ENCODE measurements around the gene ING3. TPM values are rescaled to one million over a fixed set of nuclear protein-coding genes. Genes with fewer than 3 reads are reported as not detected.
"Not testable (repeated sequence)": the region's sequence is repeated elsewhere in the genome, so short reads cannot be mapped to it uniquely, and the experiment has no call there.

The ING3 gene
- total RNA-seq, 2 donors from 2014 or later: 40.3 to 45.1 TPM

- Mint-ChIP-seq H3K9me3 (no peaks in the 10 kb centered on the region), H3K36me3 (ENCODE audit: insufficient read depth in 2 of 2) (peaks cover 15 to 26% of the 10 kb centered on the region in 2 donors), H3K4me3 (no peak overlapping the region), H3K27ac (peak overlapping the region; percentile 30), H3K27me3 (ENCODE audit: low read depth) (no peaks in the 10 kb centered on the region), H3K4me1 (ENCODE audit: low read depth) (peaks cover 25% of the 10 kb centered on the region)
- no peak for DNase-seq
- no peak for ATAC-seq (replicated peaks in 1 of 2)
These were observed 10.1 kb downstream of the ING3 start for GRCh38 chr7:120960714-120961113.

- DNase-seq: no peak
- ATAC-seq (replicated peaks in 1 of 2): no peak
- Mint-ChIP-seq H3K27me3 (ENCODE audit: low read depth) (no peaks in the 10 kb centered on the region), H3K27ac (peak overlapping the region; percentile 79), H3K4me1 (ENCODE audit: low read depth) (peaks cover 23% of the 10 kb centered on the region), H3K36me3 (ENCODE audit: insufficient read depth in 2 of 2) (peaks cover 14 to 20% of the 10 kb centered on the region in 2 donors), H3K4me3 (no peak overlapping the region), H3K9me3 (no peaks in the 10 kb centered on the region)
These were observed 11.1 kb downstream of the ING3 start for GRCh38 chr7:120961638-120962173.

- peaks cover 11 to 15% of the 10 kb centered on the region in 2 donors for H3K36me3 Mint-ChIP-seq (ENCODE audit: insufficient read depth in 2 of 2)
- H3K27me3 Mint-ChIP-seq (ENCODE audit: low read depth): no peaks in the 10 kb centered on the region
- H3K4me1 Mint-ChIP-seq (ENCODE audit: low read depth): peaks cover 26% of the 10 kb centered on the region
- no peak for DNase-seq
- H3K9me3 Mint-ChIP-seq: no peaks in the 10 kb centered on the region
- no peak for ATAC-seq (replicated peaks in 1 of 2)
- H3K4me3 Mint-ChIP-seq: no peak overlapping the region
- H3K27ac Mint-ChIP-seq: no peak overlapping the region
These were observed 13.5 kb downstream of the ING3 start for GRCh38 chr7:120964088-120964487.

- Mint-ChIP-seq H3K27ac (no peak overlapping the region), H3K9me3 (no peaks in the 10 kb centered on the region)
These were observed 16.4 kb downstream of the ING3 start for GRCh38 chr7:120966961-120967360.

GRCh38 chr7:120973849-120974248 is 23.3 kb downstream of the ING3 start:
- ATAC-seq (replicated peaks in 1 of 2): no peak
- Mint-ChIP-seq H3K27ac (no peak overlapping the region), H3K9me3 (no peaks in the 10 kb centered on the region), H3K4me1 (ENCODE audit: low read depth) (no peaks in the 10 kb centered on the region), H3K4me3 (no peak overlapping the region), H3K36me3 (ENCODE audit: insufficient read depth in 2 of 2) (peaks cover 3 to 26% of the 10 kb centered on the region in 2 donors), H3K27me3 (ENCODE audit: low read depth) (no peaks in the 10 kb centered on the region)
- no peak for DNase-seq

More at GRCh38 chr7:120966961-120967360, 16.4 kb downstream of the ING3 start:
- H3K27me3 Mint-ChIP-seq (ENCODE audit: low read depth): no peaks in the 10 kb centered on the region
- peak overlapping the region in 1 of 2 donors; percentile 11 for H3K4me3 Mint-ChIP-seq
- peak; percentile 72 to 95 for ATAC-seq (replicated peaks in 1 of 2)
- DNase-seq: no peak
- H3K4me1 Mint-ChIP-seq (ENCODE audit: low read depth): peaks cover 12% of the 10 kb centered on the region
- peaks cover 10 to 20% of the 10 kb centered on the region in 2 donors for H3K36me3 Mint-ChIP-seq (ENCODE audit: insufficient read depth in 2 of 2)

GRCh38 chr7:120979765-120980499 is 29.4 kb downstream of the ING3 start:
- H3K27ac Mint-ChIP-seq: peak overlapping the region; percentile 89
- H3K4me3 Mint-ChIP-seq: peak overlapping the region in 1 of 2 donors; percentile 34
- ATAC-seq (replicated peaks in 1 of 2): peak; percentile 48 to 68
- H3K4me1 Mint-ChIP-seq (ENCODE audit: low read depth): peaks cover 22% of the 10 kb centered on the region
- no peaks in the 10 kb centered on the region for H3K9me3 Mint-ChIP-seq
- peaks cover 0 to 2% of the 10 kb centered on the region in 2 donors for H3K36me3 Mint-ChIP-seq (ENCODE audit: insufficient read depth in 2 of 2)
- peaks cover 7% of the 10 kb centered on the region for H3K27me3 Mint-ChIP-seq (ENCODE audit: low read depth)
- no peak for DNase-seq

- no peak for DNase-seq
- ATAC-seq (replicated peaks in 1 of 2): no peak
- Mint-ChIP-seq H3K27me3 (ENCODE audit: low read depth) (peaks cover 13% of the 10 kb centered on the region), H3K4me3 (no peak overlapping the region), H3K9me3 (no peaks in the 10 kb centered on the region), H3K4me1 (ENCODE audit: low read depth) (peaks cover 22% of the 10 kb centered on the region), H3K27ac (no peak overlapping the region), H3K36me3 (ENCODE audit: insufficient read depth in 2 of 2) (no peaks in the 10 kb centered on the region)
These were observed 30.5 kb downstream of the ING3 start for GRCh38 chr7:120981117-120981516.

GRCh38 chr7:120981888-120982615 is 31.5 kb downstream of the ING3 start:
- Mint-ChIP-seq H3K27ac (peak overlapping the region; percentile 87), H3K36me3 (ENCODE audit: insufficient read depth in 2 of 2) (no peaks in the 10 kb centered on the region), H3K4me1 (ENCODE audit: low read depth) (peaks cover 22% of the 10 kb centered on the region), H3K4me3 (peak overlapping the region; percentile 15 to 48), H3K27me3 (ENCODE audit: low read depth) (peaks cover 22% of the 10 kb centered on the region), H3K9me3 (no peaks in the 10 kb centered on the region)
- ATAC-seq (replicated peaks in 1 of 2) (peak; percentile 87 to 89), DNase-seq (peak; percentile 26 to 28)

GRCh38 chr7:120983592-120983991 is 33.0 kb downstream of the ING3 start:
- H3K4me1 Mint-ChIP-seq (ENCODE audit: low read depth): peaks cover 33% of the 10 kb centered on the region
- H3K4me3 Mint-ChIP-seq; ATAC-seq (replicated peaks in 1 of 2); H3K9me3 Mint-ChIP-seq; H3K36me3 Mint-ChIP-seq (ENCODE audit: insufficient read depth in 2 of 2); H3K27ac Mint-ChIP-seq; DNase-seq: not testable (repeated sequence)
- H3K27me3 Mint-ChIP-seq (ENCODE audit: low read depth): peaks cover 37% of the 10 kb centered on the region

- ATAC-seq (replicated peaks in 1 of 2) (no peak), DNase-seq (no peak)
- peaks cover 0 to 2% of the 10 kb centered on the region in 2 donors for H3K36me3 Mint-ChIP-seq (ENCODE audit: insufficient read depth in 2 of 2)
- H3K27me3 Mint-ChIP-seq (ENCODE audit: low read depth): peaks cover 46% of the 10 kb centered on the region
- H3K9me3 Mint-ChIP-seq: no peaks in the 10 kb centered on the region
- peaks cover 38% of the 10 kb centered on the region for H3K4me1 Mint-ChIP-seq (ENCODE audit: low read depth)
- no peak overlapping the region for H3K27ac Mint-ChIP-seq
- H3K4me3 Mint-ChIP-seq: no peak overlapping the region
These were observed 33.8 kb downstream of the ING3 start for GRCh38 chr7:120984406-120984805.

- H3K27me3 Mint-ChIP-seq (ENCODE audit: low read depth): peaks cover 53% of the 10 kb centered on the region
- no peak for DNase-seq
These were observed 34.7 kb downstream of the ING3 start for GRCh38 chr7:120985130-120985758.

GRCh38 chr7:120985839-120986238 is 35.3 kb downstream of the ING3 start:
- Mint-ChIP-seq H3K9me3 (no peaks in the 10 kb centered on the region), H3K27me3 (ENCODE audit: low read depth) (peaks cover 53% of the 10 kb centered on the region), H3K4me1 (ENCODE audit: low read depth) (peaks cover 32% of the 10 kb centered on the region), H3K4me3 (no peak overlapping the region), H3K27ac (no peak overlapping the region), H3K36me3 (ENCODE audit: insufficient read depth in 2 of 2) (peaks cover 0 to 2% of the 10 kb centered on the region in 2 donors)
- DNase-seq: no peak
- no peak for ATAC-seq (replicated peaks in 1 of 2)

More at GRCh38 chr7:120985130-120985758, 34.7 kb downstream of the ING3 start:
- H3K36me3 Mint-ChIP-seq (ENCODE audit: insufficient read depth in 2 of 2): peaks cover 0 to 2% of the 10 kb centered on the region in 2 donors
- H3K4me3 Mint-ChIP-seq: no peak overlapping the region
- no peak overlapping the region for H3K27ac Mint-ChIP-seq
- ATAC-seq (replicated peaks in 1 of 2): no peak
- H3K9me3 Mint-ChIP-seq: no peaks in the 10 kb centered on the region
- peaks cover 32% of the 10 kb centered on the region for H3K4me1 Mint-ChIP-seq (ENCODE audit: low read depth)

- peaks cover 53% of the 10 kb centered on the region for H3K27me3 Mint-ChIP-seq (ENCODE audit: low read depth)
- no peak for ATAC-seq (replicated peaks in 1 of 2)
These were observed 36.1 kb downstream of the ING3 start for GRCh38 chr7:120986650-120987049.

More at GRCh38 chr7:120986650-120987049, 36.1 kb downstream of the ING3 start:
- H3K36me3 Mint-ChIP-seq (ENCODE audit: insufficient read depth in 2 of 2): peaks cover 0 to 2% of the 10 kb centered on the region in 2 donors
- H3K4me1 Mint-ChIP-seq (ENCODE audit: low read depth): peaks cover 27% of the 10 kb centered on the region
- DNase-seq: no peak
- H3K4me3 Mint-ChIP-seq: no peak overlapping the region
- H3K9me3 Mint-ChIP-seq: no peaks in the 10 kb centered on the region
- H3K27ac Mint-ChIP-seq: no peak overlapping the region

Data from activated T-cell treated with anti-CD3 and anti-CD28 coated beads, Interleukin-2, amount 50 U/mL, for 72 hours (primary cell).